ENCODE data around the gene TCERG1L.

DNA sequence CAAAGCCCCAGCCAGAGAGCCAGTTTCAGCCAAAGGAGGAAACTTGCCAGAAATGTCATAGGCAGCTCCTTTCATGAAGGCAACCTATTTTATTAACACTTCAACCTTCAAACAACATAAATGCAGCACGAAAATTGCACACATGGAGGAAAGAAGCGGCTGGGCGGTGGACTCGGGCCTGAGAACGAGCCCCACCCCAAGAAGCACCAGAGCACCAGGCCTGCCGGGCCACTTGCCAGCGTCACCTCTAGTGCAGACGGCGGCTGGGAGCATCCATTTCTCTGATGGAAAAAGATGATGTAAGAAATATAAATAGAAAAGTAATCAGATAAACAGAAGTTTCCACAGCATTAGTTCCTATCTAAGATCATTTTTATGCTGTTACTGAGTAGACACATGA is 100.0 kb downstream of the TCERG1L start:
- TF ChIP-seq CTCF (conservative IDR thresholded peaks at IDR 0.05) = no peak
- no peak for TF ChIP-seq EZH2 (IDR thresholded peaks at IDR 0.05; ENCODE audit: low read depth)

Data from PC-9 (cell line).